HUDEP-2 (cell line): ENCODE measurements around the gene AFAP1.

ENCODE experiments used
- DNase-seq, 76 experiments: peaks; one replicate each; lab custom pipeline; 2025; ENCODE audit not compliant: unreplicated experiment in 76 of 76; lab: John Stamatoyannopoulos, UW

Gene AFAP1

GRCh38 chr4:7968262-7968896 is 28.7 kb upstream of the AFAP1 start:
- no peak for DNase-seq

GRCh38 chr4:7967501-7968261 is 28.0 kb upstream of the AFAP1 start:
- no peak for DNase-seq

GRCh38 chr4:7967063-7967440 is 27.4 kb upstream of the AFAP1 start:
- DNase-seq, result no peak

- no peak for DNase-seq
Observed at GRCh38 chr4:7966281-7967062, 26.8 kb upstream of the AFAP1 start.

- no peak for DNase-seq
Observed at GRCh38 chr4:7964890-7965662, 25.4 kb upstream of the AFAP1 start.

GRCh38 chr4:7964459-7964858 is 24.8 kb upstream of the AFAP1 start:
- DNase-seq, result no peak

- no peak for DNase-seq
Observed at GRCh38 chr4:7963691-7964090, 24.0 kb upstream of the AFAP1 start.

GRCh38 chr4:7962609-7963508 is 23.2 kb upstream of the AFAP1 start:
- DNase-seq, result no peak

GRCh38 chr4:7960790-7961655 is 21.4 kb upstream of the AFAP1 start:
- DNase-seq, result no peak

- DNase-seq, result no peak
Observed at GRCh38 chr4:7960017-7960789, 20.5 kb upstream of the AFAP1 start.

- DNase-seq, result no peak
Observed at GRCh38 chr4:7959078-7959477, 19.4 kb upstream of the AFAP1 start.

GRCh38 chr4:7956934-7957656 is 17.4 kb upstream of the AFAP1 start:
- no peak for DNase-seq

- DNase-seq, result no peak
Observed at GRCh38 chr4:7956270-7956808, 16.7 kb upstream of the AFAP1 start.

GRCh38 chr4:7955393-7955792 is 15.7 kb upstream of the AFAP1 start:
- DNase-seq, result no peak

- DNase-seq, result no peak
Observed at GRCh38 chr4:7952615-7953014, 13.0 kb upstream of the AFAP1 start.

- no peak for DNase-seq
Observed at GRCh38 chr4:7950301-7951092, 10.8 kb upstream of the AFAP1 start.

- DNase-seq, result no peak
Observed at GRCh38 chr4:7949759-7950158, 10.1 kb upstream of the AFAP1 start.
